ENCODE data around the gene TBCB.

DNA sequence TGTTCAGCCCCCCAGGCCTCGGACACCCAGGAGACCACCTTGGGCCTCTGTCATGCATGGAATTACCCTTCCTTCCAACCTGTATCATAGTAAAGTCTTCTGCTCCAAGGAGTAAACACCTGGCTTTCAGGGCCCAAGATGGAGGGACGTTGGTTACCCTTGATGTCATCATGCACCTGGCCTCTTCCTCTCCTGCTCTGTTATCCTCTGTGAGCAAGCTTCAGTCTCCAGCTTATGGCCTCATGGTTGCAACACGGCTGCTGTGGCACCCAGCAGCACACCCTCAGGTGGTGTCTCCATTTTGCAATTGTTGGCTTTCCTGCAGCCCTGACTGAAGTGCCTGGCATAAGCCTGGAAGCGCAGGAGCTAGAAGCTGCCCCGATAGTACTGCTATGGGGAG, 8.3 kb upstream of the TBCB start:
- TF ChIP-seq EZH2phosphoT487 (IDR thresholded peaks at IDR 0.05; ENCODE audit: low read depth, severe bottlenecking, unreplicated experiment) = no peak
- TF ChIP-seq, protein P1, sequence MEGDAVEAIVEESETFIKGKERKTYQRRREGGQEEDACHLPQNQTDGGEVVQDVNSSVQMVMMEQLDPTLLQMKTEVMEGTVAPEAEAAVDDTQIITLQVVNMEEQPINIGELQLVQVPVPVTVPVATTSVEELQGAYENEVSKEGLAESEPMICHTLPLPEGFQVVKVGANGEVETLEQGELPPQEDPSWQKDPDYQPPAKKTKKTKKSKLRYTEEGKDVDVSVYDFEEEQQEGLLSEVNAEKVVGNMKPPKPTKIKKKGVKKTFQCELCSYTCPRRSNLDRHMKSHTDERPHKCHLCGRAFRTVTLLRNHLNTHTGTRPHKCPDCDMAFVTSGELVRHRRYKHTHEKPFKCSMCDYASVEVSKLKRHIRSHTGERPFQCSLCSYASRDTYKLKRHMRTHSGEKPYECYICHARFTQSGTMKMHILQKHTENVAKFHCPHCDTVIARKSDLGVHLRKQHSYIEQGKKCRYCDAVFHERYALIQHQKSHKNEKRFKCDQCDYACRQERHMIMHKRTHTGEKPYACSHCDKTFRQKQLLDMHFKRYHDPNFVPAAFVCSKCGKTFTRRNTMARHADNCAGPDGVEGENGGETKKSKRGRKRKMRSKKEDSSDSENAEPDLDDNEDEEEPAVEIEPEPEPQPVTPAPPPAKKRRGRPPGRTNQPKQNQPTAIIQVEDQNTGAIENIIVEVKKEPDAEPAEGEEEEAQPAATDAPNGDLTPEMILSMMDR (IDR thresholded peaks at IDR 0.05; ENCODE audit: poor library complexity) = no peak
- TF ChIP-seq EZH2 (IDR thresholded peaks at IDR 0.05; ENCODE audit: borderline replicate concordance) = no peak
